ENCODE results near the gene NT5M. TPM values are rescaled to one million over a fixed set of nuclear protein-coding genes. Genes with fewer than 3 reads are reported as not detected.

Gene NT5M
- total RNA-seq, 1 donor from 2014 or later = 3.5 TPM

DNA sequence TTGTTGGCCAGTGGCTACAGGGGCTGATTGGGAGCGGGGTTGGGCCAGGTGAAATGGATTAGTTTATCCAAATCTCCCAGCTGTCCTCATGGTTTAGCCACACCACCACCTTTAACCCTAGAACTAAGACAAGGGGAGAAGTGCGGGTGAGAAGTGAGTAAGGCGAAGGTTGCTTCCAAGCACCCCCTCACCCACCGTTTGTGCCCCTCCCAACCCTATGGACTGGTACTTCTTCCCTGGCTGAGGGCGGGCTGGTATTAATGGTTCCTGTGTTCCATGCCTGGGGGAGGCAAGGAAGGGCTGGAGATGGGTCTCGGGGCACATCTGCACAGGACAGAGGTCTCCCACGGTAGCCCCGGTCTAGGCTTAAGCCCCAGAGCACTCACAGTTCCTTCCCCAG is 25.1 kb downstream of the NT5M start:
- H3K27ac Mint-ChIP-seq (ENCODE audit: unreplicated experiment) = no peak overlapping the region
- H3K27me3 Mint-ChIP-seq (ENCODE audit: unreplicated experiment) = no peaks in the 10 kb centered on the region

DNA sequence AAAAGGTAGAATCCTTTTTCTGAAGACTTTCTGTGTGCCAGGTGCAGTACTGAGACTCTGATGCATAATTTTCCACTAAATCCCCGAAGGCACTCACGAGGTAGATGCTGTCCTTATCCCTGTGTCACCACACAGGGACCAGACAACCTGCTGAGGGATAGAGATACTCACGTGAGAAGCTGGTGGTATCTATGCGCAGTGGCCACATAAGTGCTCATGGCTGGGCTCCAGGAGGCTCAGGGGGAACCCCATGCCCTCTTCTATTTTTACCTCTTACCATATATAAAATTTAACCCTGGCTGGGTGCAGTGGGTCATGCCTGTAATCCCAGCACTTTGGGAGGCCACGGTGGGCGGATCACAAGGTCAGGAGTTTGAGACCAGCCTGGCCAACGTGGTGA is 38.3 kb downstream of the NT5M start:
- Mint-ChIP-seq H3K4me1 (ENCODE audit: unreplicated experiment) (no peaks in the 10 kb centered on the region), H3K27me3 (ENCODE audit: unreplicated experiment) (no peaks in the 10 kb centered on the region), H3K9me3 (ENCODE audit: unreplicated experiment) (no peaks in the 10 kb centered on the region), H3K36me3 (ENCODE audit: unreplicated experiment) (peaks cover 3% of the 10 kb centered on the region), H3K4me3 (ENCODE audit: unreplicated experiment) (no peak overlapping the region), H3K27ac (ENCODE audit: unreplicated experiment) (no peak overlapping the region)
- TF ChIP-seq, protein P1, sequence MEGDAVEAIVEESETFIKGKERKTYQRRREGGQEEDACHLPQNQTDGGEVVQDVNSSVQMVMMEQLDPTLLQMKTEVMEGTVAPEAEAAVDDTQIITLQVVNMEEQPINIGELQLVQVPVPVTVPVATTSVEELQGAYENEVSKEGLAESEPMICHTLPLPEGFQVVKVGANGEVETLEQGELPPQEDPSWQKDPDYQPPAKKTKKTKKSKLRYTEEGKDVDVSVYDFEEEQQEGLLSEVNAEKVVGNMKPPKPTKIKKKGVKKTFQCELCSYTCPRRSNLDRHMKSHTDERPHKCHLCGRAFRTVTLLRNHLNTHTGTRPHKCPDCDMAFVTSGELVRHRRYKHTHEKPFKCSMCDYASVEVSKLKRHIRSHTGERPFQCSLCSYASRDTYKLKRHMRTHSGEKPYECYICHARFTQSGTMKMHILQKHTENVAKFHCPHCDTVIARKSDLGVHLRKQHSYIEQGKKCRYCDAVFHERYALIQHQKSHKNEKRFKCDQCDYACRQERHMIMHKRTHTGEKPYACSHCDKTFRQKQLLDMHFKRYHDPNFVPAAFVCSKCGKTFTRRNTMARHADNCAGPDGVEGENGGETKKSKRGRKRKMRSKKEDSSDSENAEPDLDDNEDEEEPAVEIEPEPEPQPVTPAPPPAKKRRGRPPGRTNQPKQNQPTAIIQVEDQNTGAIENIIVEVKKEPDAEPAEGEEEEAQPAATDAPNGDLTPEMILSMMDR (IDR thresholded peaks at IDR 0.05) = no peak
- no peak for DNase-seq (ENCODE audit: extremely low spot score, unreplicated experiment)

More for the DNA sequence above, 25.1 kb downstream of the NT5M start:
- Mint-ChIP-seq H3K4me1 (ENCODE audit: unreplicated experiment) (no peaks in the 10 kb centered on the region), H3K9me3 (ENCODE audit: unreplicated experiment) (no peaks in the 10 kb centered on the region), H3K36me3 (ENCODE audit: unreplicated experiment) (no peaks in the 10 kb centered on the region), H3K4me3 (ENCODE audit: unreplicated experiment) (no peak overlapping the region)
- TF ChIP-seq, protein P1 (IDR thresholded peaks at IDR 0.05) = no peak
- no peak for DNase-seq (ENCODE audit: extremely low spot score, unreplicated experiment)

DNA sequence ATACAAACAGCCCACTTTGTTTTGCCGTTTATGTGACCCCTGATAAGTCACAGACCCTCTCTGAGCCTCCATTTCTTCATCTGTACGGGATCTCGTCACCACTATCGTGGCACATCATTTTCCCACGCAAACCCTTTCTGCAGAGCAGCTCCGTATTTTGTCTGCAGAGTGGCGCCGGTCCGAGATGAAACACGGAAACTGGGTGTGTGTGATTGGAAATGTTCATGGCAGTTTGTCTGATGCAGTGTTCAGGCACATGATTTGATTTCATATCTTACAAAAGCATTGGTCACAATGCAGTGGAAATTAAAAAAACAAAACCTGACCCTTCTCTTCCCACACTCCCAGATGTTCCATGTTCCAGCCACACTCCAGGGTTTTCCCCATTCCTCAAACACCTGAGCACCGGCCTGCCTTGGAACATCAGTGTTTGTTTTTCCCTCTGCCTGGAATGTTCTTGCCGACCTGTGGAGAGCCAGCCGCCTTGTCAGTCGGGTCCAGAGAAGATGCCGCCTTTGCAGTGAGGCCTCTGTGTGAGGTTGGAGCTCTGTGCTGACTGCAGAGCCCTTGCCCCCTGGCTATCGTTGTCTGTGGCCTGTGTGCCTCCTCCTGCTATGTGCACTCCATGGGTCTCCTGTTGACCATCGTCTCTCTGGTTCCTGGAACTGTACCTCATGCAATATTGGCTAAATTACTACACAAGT is 39.2 kb downstream of the NT5M start:
- no peaks in the 10 kb centered on the region for H3K27me3 Mint-ChIP-seq (ENCODE audit: unreplicated experiment)
- no peaks in the 10 kb centered on the region for H3K4me1 Mint-ChIP-seq (ENCODE audit: unreplicated experiment)
- H3K36me3 Mint-ChIP-seq (ENCODE audit: unreplicated experiment) = peaks cover 3% of the 10 kb centered on the region
- H3K9me3 Mint-ChIP-seq (ENCODE audit: unreplicated experiment) = no peaks in the 10 kb centered on the region
- H3K4me3 Mint-ChIP-seq (ENCODE audit: unreplicated experiment) = no peak overlapping the region
- TF ChIP-seq, protein P1 (IDR thresholded peaks at IDR 0.05) = no peak
- DNase-seq (ENCODE audit: extremely low spot score, unreplicated experiment) = no peak
- no peak overlapping the region for H3K27ac Mint-ChIP-seq (ENCODE audit: unreplicated experiment)

DNA sequence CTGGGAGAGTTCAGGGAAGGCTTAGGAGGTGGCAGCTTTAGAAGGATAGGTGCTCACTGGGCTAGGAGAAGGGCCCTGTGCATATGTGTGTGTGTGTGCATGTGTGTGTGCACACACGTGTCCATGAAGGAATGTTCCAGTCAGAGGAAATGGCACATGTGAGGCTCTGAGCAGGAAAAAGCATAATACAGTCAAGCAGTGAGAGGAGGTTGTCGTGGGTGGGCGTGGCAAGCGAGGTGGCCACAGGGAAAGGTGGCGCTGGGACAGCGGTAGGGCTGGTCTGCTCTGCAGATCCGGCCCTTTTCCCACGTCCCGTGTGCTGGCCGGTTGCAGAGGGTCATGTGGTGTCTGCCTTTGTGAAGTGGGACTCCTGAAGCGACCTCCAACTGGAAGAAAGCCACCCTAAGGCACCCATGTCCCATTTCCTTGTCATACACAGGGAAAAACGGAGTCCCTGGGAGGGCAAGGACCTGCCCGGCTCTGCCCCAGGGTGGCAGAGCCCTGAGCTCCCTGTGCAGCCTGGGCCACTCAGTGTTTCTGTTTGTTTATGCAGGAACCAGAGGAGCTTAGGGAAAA is 40.1 kb downstream of the NT5M start:
- H3K27ac Mint-ChIP-seq (ENCODE audit: unreplicated experiment) = no peak overlapping the region
- H3K4me3 Mint-ChIP-seq (ENCODE audit: unreplicated experiment) = no peak overlapping the region
- no peak for DNase-seq (ENCODE audit: extremely low spot score, unreplicated experiment)
- TF ChIP-seq, protein P1 (IDR thresholded peaks at IDR 0.05) = no peak
- H3K4me1 Mint-ChIP-seq (ENCODE audit: unreplicated experiment) = no peaks in the 10 kb centered on the region
- no peaks in the 10 kb centered on the region for H3K9me3 Mint-ChIP-seq (ENCODE audit: unreplicated experiment)
- no peaks in the 10 kb centered on the region for H3K27me3 Mint-ChIP-seq (ENCODE audit: unreplicated experiment)
- H3K36me3 Mint-ChIP-seq (ENCODE audit: unreplicated experiment) = peaks cover 3% of the 10 kb centered on the region

DNA sequence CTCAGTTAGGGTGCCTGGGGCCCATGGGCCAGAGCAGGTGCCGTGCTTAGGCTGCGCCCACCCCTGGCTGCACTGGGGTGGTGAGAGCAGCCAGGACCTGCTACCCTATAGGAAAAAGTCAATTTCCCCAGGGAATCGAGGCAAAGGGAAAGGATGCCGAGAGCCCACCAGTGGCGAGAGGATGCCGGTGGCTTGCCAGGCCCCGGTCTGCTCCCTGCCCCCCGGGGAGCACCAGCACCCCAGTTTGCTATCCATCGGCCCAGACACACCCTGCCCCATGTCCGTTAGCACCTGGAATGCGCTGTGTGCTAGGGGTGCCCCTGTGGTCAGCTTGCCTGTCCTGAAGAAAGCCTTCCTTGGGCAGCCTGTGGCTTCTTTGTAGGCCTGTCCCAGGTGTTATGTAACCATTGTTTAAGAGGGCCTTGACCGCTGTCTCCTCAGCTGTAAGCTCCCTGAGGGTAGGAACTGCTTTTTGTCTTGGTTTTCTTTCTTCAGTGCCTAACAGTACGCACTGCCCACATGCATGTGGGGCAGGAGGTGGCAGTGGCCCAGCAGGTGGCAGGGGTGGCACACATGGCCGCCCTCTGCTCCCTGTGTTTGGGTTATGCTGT is 40.8 kb downstream of the NT5M start:
- TF ChIP-seq, protein P1 (IDR thresholded peaks at IDR 0.05) = no peak
- Mint-ChIP-seq H3K4me1 (ENCODE audit: unreplicated experiment) (no peaks in the 10 kb centered on the region), H3K9me3 (ENCODE audit: unreplicated experiment) (no peaks in the 10 kb centered on the region), H3K4me3 (ENCODE audit: unreplicated experiment) (no peak overlapping the region), H3K36me3 (ENCODE audit: unreplicated experiment) (peaks cover 3% of the 10 kb centered on the region), H3K27ac (ENCODE audit: unreplicated experiment) (no peak overlapping the region), H3K27me3 (ENCODE audit: unreplicated experiment) (no peaks in the 10 kb centered on the region)
- DNase-seq (ENCODE audit: extremely low spot score, unreplicated experiment) = no peak
